Ectodermal cell (in vitro differentiated cells): ENCODE data around the gene SWAP70.

ENCODE experiments used
- H3K27ac ChIP-seq: 2 replicates; pipeline ENCODE4 v1.7.0; 2013; ENCODE audit warnings: mild to moderate bottlenecking, low read depth, low read length; ENCODE audit not compliant: insufficient read depth, poor library complexity, severe bottlenecking
- H3K27me3 ChIP-seq: 2 replicates; pipeline ENCODE4 v1.7.0; 2013; ENCODE audit warnings: mild to moderate bottlenecking, low read length; ENCODE audit not compliant: insufficient read depth, control insufficient read depth, poor library complexity, severe bottlenecking
- H3K36me3 ChIP-seq: one replicate; pipeline ENCODE4 v1.7.0; 2013; ENCODE audit warnings: low read length; ENCODE audit not compliant: control insufficient read depth, insufficient read depth
- H3K4me1 ChIP-seq: one replicate; pipeline ENCODE4 v1.7.0; 2013; ENCODE audit warnings: low read length; ENCODE audit not compliant: control insufficient read depth, insufficient read depth
- H3K4me3 ChIP-seq: 2 replicates; pipeline ENCODE4 v1.7.0; 2013; ENCODE audit warnings: low read depth, low read length, control low read depth; ENCODE audit not compliant: insufficient read depth
- H3K9me3 ChIP-seq: 2 replicates; pipeline ENCODE4 v1.7.0; 2013; ENCODE audit warnings: mild to moderate bottlenecking, low read length, moderate library complexity; ENCODE audit not compliant: control insufficient read depth
- WGBS, 2 experiments: methylation state at CpG; one replicate each; pipeline ENCODE4 v1.1.7; 2013; ENCODE audit warnings: missing lambda C conversion rate in 2 of 2; 5-methylcytosine and 5-hydroxymethylcytosine counted together

Gene SWAP70

GRCh38 chr11:9780929-9781328 lies 117.1 kb downstream of the SWAP70 start:
- no peaks in the 10 kb centered on the region for H3K4me1 ChIP-seq
- no peaks in the 10 kb centered on the region for H3K27me3 ChIP-seq
- no peak overlapping the region for H3K4me3 ChIP-seq
- 95 to 96% methylated on average over 4 of the region's 4 CpGs for WGBS, 2 experiments
- no peaks in the 10 kb centered on the region for H3K36me3 ChIP-seq
- H3K27ac ChIP-seq = no peak overlapping the region
- H3K9me3 ChIP-seq = no peaks in the 10 kb centered on the region

GRCh38 chr11:9783986-9784385 lies 120.1 kb downstream of the SWAP70 start:
- Histone ChIP-seq H3K27me3 (no peaks in the 10 kb centered on the region), H3K9me3 (no peaks in the 10 kb centered on the region), H3K4me3 (no peak overlapping the region), H3K27ac (no peak overlapping the region), H3K36me3 (peaks cover 3% of the 10 kb centered on the region), H3K4me1 (no peaks in the 10 kb centered on the region)
- 77 to 98% methylated on average over 1 to 2 of the region's 2 CpGs for WGBS, 2 experiments

GRCh38 chr11:9784602-9785315 lies 120.9 kb downstream of the SWAP70 start:
- Histone ChIP-seq H3K4me1 (no peaks in the 10 kb centered on the region), H3K4me3 (no peak overlapping the region), H3K9me3 (no peaks in the 10 kb centered on the region), H3K27ac (no peak overlapping the region), H3K27me3 (no peaks in the 10 kb centered on the region), H3K36me3 (peaks cover 3% of the 10 kb centered on the region)
- 90 to 96% methylated on average over 5 to 6 of the region's 6 CpGs for WGBS, 2 experiments

- H3K36me3 ChIP-seq = peaks cover 3% of the 10 kb centered on the region
- WGBS, 2 experiments = 96 to 97% methylated on average over 5 of the region's 5 CpGs
- H3K4me1 ChIP-seq = no peaks in the 10 kb centered on the region
- no peaks in the 10 kb centered on the region for H3K9me3 ChIP-seq
- H3K4me3 ChIP-seq = no peak overlapping the region
- H3K27ac ChIP-seq = no peak overlapping the region
- H3K27me3 ChIP-seq = no peaks in the 10 kb centered on the region
Observed at GRCh38 chr11:9787260-9787659, 123.4 kb downstream of the SWAP70 start.

GRCh38 chr11:9787981-9788521 lies 124.2 kb downstream of the SWAP70 start:
- Histone ChIP-seq H3K9me3 (no peaks in the 10 kb centered on the region), H3K4me1 (no peaks in the 10 kb centered on the region), H3K27ac (no peak overlapping the region), H3K4me3 (no peak overlapping the region), H3K36me3 (peaks cover 3% of the 10 kb centered on the region), H3K27me3 (no peaks in the 10 kb centered on the region)
- 95 to 96% methylated on average over 3 of the region's 3 CpGs for whole genome bisulfite sequencing, 2 experiments

- H3K36me3 ChIP-seq = peaks cover 3% of the 10 kb centered on the region
- no peak overlapping the region for H3K4me3 ChIP-seq
- no peaks in the 10 kb centered on the region for H3K9me3 ChIP-seq
- WGBS, 2 experiments = 88 to 98% methylated on average over 3 of the region's 3 CpGs
- H3K27ac ChIP-seq = no peak overlapping the region
- no peaks in the 10 kb centered on the region for H3K4me1 ChIP-seq
- no peaks in the 10 kb centered on the region for H3K27me3 ChIP-seq
Observed at GRCh38 chr11:9789910-9790309, 126.0 kb downstream of the SWAP70 start.

GRCh38 chr11:9790703-9791102 lies 126.8 kb downstream of the SWAP70 start:
- no peaks in the 10 kb centered on the region for H3K9me3 ChIP-seq
- H3K27me3 ChIP-seq = no peaks in the 10 kb centered on the region
- no peaks in the 10 kb centered on the region for H3K4me1 ChIP-seq
- 94 to 99% methylated on average over 3 of the region's 3 CpGs for WGBS, 2 experiments
- no peak overlapping the region for H3K27ac ChIP-seq
- peaks cover 3% of the 10 kb centered on the region for H3K36me3 ChIP-seq
- H3K4me3 ChIP-seq = no peak overlapping the region

GRCh38 chr11:9796266-9796665 lies 132.4 kb downstream of the SWAP70 start:
- Histone ChIP-seq H3K27me3 (no peaks in the 10 kb centered on the region), H3K4me3 (no peak overlapping the region), H3K36me3 (no peaks in the 10 kb centered on the region), H3K27ac (no peak overlapping the region), H3K4me1 (no peaks in the 10 kb centered on the region), H3K9me3 (no peaks in the 10 kb centered on the region)

- H3K27me3 ChIP-seq = no peaks in the 10 kb centered on the region
- H3K36me3 ChIP-seq = no peaks in the 10 kb centered on the region
- no peaks in the 10 kb centered on the region for H3K9me3 ChIP-seq
- H3K4me3 ChIP-seq = no peak overlapping the region
- no peaks in the 10 kb centered on the region for H3K4me1 ChIP-seq
- H3K27ac ChIP-seq = no peak overlapping the region
- WGBS, 2 experiments = 95 to 96% methylated on average over 5 of the region's 5 CpGs
Observed at GRCh38 chr11:9796854-9797253, 133.0 kb downstream of the SWAP70 start.

GRCh38 chr11:9797300-9797699 lies 133.4 kb downstream of the SWAP70 start:
- Histone ChIP-seq H3K4me3 (no peak overlapping the region), H3K9me3 (no peaks in the 10 kb centered on the region), H3K4me1 (peaks cover under 1% of the 10 kb centered on the region), H3K27me3 (no peaks in the 10 kb centered on the region), H3K36me3 (no peaks in the 10 kb centered on the region), H3K27ac (no peak overlapping the region)
- WGBS, 2 experiments = 94 to 96% methylated on average over 4 of the region's 4 CpGs
